Suprapubic skin (tissue), 4 donors: ENCODE measurements around the gene SMAD7.

Experiments
- CTCF ChIP-seq, 2 donors: fragments of 200-600 bp in 1 of 2; fragments of 450-650 bp in 1 of 2; sonication (generic) in 1 of 2; IDR thresholded peaks; one replicate each; pipeline ENCODE4 v1.5.1; 2016 to 2019; ENCODE audit warnings: antibody characterized with exemption in 2 of 2, mild to moderate bottlenecking in 1 of 2, moderate library complexity in 1 of 2
- EP300 ChIP-seq: sonication (generic); formaldehyde crosslinking; IDR thresholded peaks from one replicate; pipeline ENCODE4 v1.6.1; 2017; ENCODE audit warnings: antibody characterized with exemption
- POLR2A ChIP-seq, 2 donors: fragments of 450-650 bp; IDR thresholded peaks; one replicate each; pipeline ENCODE4 v1.6.1; 2017; ENCODE audit warnings: antibody characterized with exemption in 2 of 2, mild to moderate bottlenecking in 2 of 2, moderate library complexity in 2 of 2
- POLR2AphosphoS5 ChIP-seq, 3 donors: sonication (generic); formaldehyde crosslinking; IDR thresholded peaks; one replicate each; pipeline ENCODE4 v1.6.1; 2017; ENCODE audit warnings: antibody characterized with exemption in 3 of 3

DNA sequence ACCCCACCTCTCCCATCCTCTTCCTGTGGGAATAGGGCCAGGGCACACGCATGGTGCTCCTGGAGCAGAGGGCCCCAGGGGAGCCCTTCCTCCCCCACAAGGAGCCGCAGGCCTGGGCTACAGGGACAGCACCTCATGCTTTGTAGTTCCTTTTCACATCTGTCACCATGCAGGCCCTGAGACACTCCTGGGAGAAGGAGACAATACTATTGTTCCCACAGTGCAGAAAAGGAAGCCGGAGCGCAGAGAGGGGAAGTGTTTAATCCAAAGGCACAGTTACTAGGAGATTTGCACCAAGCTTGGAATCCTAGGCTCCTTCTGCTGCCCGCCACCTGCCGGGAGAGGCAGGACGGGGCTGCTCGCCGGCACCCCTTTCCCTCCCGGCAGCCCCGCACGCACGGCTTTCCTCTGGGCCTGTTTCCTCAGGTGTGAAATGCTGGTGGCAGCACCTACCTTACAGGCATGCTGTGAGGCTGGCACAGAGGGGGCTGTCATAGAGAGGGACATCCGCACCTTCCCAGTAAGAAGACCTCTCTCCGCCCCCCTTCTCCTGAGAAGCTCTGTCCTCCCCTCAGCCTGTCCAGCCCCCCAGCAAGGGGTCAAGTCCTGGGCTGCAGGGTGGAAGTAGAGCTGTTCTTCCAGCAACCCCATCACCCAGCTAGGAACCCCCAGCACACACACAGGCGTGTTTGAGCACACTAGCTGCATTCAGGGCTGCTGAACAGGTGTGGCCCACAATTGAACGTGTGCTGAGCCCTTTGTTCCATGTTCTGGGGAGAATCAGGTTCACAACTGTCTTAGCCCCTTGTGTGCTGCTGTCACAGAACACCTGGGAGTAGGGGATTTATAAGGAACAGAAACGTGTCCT lies 62.6 kb downstream of the SMAD7 start:
- no peak for TF ChIP-seq POLR2AphosphoS5 (IDR thresholded peaks at IDR 0.05)
- no peak for TF ChIP-seq CTCF (IDR thresholded peaks at IDR 0.05)
- no peak for TF ChIP-seq POLR2A (IDR thresholded peaks at IDR 0.05)
- no peak for TF ChIP-seq EP300
